RCC 7860 (cell line): ENCODE results near the gene SPOP.
"Not testable (repeated sequence)": the region's sequence is repeated elsewhere in the genome, so short reads cannot be mapped to it uniquely, and the experiment has no call there.

Experiments used
- DNase-seq: peaks from one replicate; pipeline ENCODE4 v3.0.0-alpha.2; 2015; ENCODE audit warnings: low spot score
- FAIRE-seq: peaks from 2 replicates; lab custom pipeline; 2012; peaks lifted over from hg19 to GRCh38; lab: Jason Lieb, UNC

SPOP gene

GRCh38 chr17:49659661-49660382 lies 18.1 kb downstream of the SPOP start:
- FAIRE-seq (no peak), DNase-seq (no peak)

GRCh38 chr17:49656247-49656646 lies 21.6 kb downstream of the SPOP start:
- no peak for DNase-seq
- no peak for FAIRE-seq

- no peak for DNase-seq
- no peak for FAIRE-seq
Observed at GRCh38 chr17:49647256-49647585, 30.7 kb downstream of the SPOP start.

- FAIRE-seq (peak; percentile 90), DNase-seq (peak; percentile 68)
Observed at GRCh38 chr17:49646391-49647255, 31.3 kb downstream of the SPOP start.

- not testable (repeated sequence) for DNase-seq, FAIRE-seq
Observed at GRCh38 chr17:49646056-49646390, 31.9 kb downstream of the SPOP start.

GRCh38 chr17:49645654-49646053 lies 32.2 kb downstream of the SPOP start:
- DNase-seq: no peak
- FAIRE-seq: no peak

GRCh38 chr17:49640556-49640955 lies 37.3 kb downstream of the SPOP start:
- FAIRE-seq (no peak), DNase-seq (no peak)

GRCh38 chr17:49638818-49639217 lies 39.1 kb downstream of the SPOP start:
- FAIRE-seq (no peak), DNase-seq (no peak)

GRCh38 chr17:49637739-49638138 lies 40.2 kb downstream of the SPOP start:
- no peak for FAIRE-seq
- DNase-seq: no peak

- DNase-seq (no peak), FAIRE-seq (no peak)
Observed at GRCh38 chr17:49637050-49637449, 40.8 kb downstream of the SPOP start.

- FAIRE-seq (no peak), DNase-seq (no peak)
Observed at GRCh38 chr17:49635121-49635520, 42.8 kb downstream of the SPOP start.

GRCh38 chr17:49634485-49634860 lies 43.4 kb downstream of the SPOP start:
- no peak for DNase-seq
- FAIRE-seq: no peak

GRCh38 chr17:49633762-49634484 lies 44.0 kb downstream of the SPOP start:
- no peak for FAIRE-seq

GRCh38 chr17:49633250-49633649 lies 44.6 kb downstream of the SPOP start:
- FAIRE-seq (no peak), DNase-seq (no peak)

More at GRCh38 chr17:49633762-49634484, 44.0 kb downstream of the SPOP start:
- no peak for DNase-seq

- DNase-seq: no peak
- no peak for FAIRE-seq
Observed at GRCh38 chr17:49632201-49632600, 45.7 kb downstream of the SPOP start.

GRCh38 chr17:49631496-49631895 lies 46.4 kb downstream of the SPOP start:
- DNase-seq: no peak
- no peak for FAIRE-seq

GRCh38 chr17:49630113-49630900 lies 47.6 kb downstream of the SPOP start:
- DNase-seq (no peak), FAIRE-seq (no peak)

- FAIRE-seq (no peak), DNase-seq (no peak)
Observed at GRCh38 chr17:49629447-49629846, 48.5 kb downstream of the SPOP start.

GRCh38 chr17:49624896-49625295 lies 53.0 kb downstream of the SPOP start:
- no peak for FAIRE-seq
- DNase-seq: no peak

GRCh38 chr17:49621946-49622529 lies 55.9 kb downstream of the SPOP start:
- no peak for FAIRE-seq
- DNase-seq: no peak

- DNase-seq (no peak), FAIRE-seq (no peak)
Observed at GRCh38 chr17:49621420-49621819, 56.5 kb downstream of the SPOP start.
